NB4 (cell line): ENCODE measurements around the gene RASGRP2.
A peak's percentile ranks its signal among the peaks of the same experiment; 100 is the strongest.

Source experiments
- CTCF ChIP-seq: IDR thresholded peaks from one replicate; pipeline ENCODE4 v1.5.1; 2012; ENCODE audit warnings: low read depth, low read length
- MAX ChIP-seq: IDR thresholded peaks from 2 replicates; pipeline ENCODE4 v1.6.1; 2011; ENCODE audit warnings: low read depth, low read length
- POLR2A ChIP-seq: IDR thresholded peaks from 2 replicates; pipeline ENCODE4 v1.6.1; 2011; ENCODE audit warnings: mild to moderate bottlenecking; ENCODE audit not compliant: insufficient read length; ENCODE audit errors: extremely low read depth

- TF ChIP-seq CTCF (no peak), MAX (no peak), POLR2A (peak; percentile 46)
Observed at GRCh38 chr11:64762277-64762673, 18.3 kb upstream of the RASGRP2 start.
